Activated T-cell treated with anti-CD3 and anti-CD28 coated beads for 24 hours (primary cell): ENCODE data around the gene USP37.

Experiments used
- DNase-seq: peaks from one replicate; pipeline ENCODE4 v3.0.0-alpha.2; 2020; ENCODE audit warnings: low read depth

Gene USP37

GRCh38 chr2:218476676-218477075, 91.5 kb downstream of the USP37 start:
- no peak for DNase-seq

GRCh38 chr2:218474527-218474926, 93.6 kb downstream of the USP37 start:
- no peak for DNase-seq

- no peak for DNase-seq
Observed at GRCh38 chr2:218472988-218473387, 95.2 kb downstream of the USP37 start.

- no peak for DNase-seq
Observed at GRCh38 chr2:218471982-218472381, 96.2 kb downstream of the USP37 start.

- DNase-seq: no peak
Observed at GRCh38 chr2:218471036-218471435, 97.1 kb downstream of the USP37 start.

- no peak for DNase-seq
Observed at GRCh38 chr2:218470448-218470847, 97.7 kb downstream of the USP37 start.

- DNase-seq: no peak
Observed at GRCh38 chr2:218465987-218466633, 102.0 kb downstream of the USP37 start.

GRCh38 chr2:218458598-218458997, 109.6 kb downstream of the USP37 start:
- DNase-seq: no peak

GRCh38 chr2:218456849-218457248, 111.3 kb downstream of the USP37 start:
- DNase-seq: no peak

- no peak for DNase-seq
Observed at GRCh38 chr2:218452079-218452478, 116.1 kb downstream of the USP37 start.

- no peak for DNase-seq
Observed at GRCh38 chr2:218448934-218449333, 119.2 kb downstream of the USP37 start.

- DNase-seq: no peak
Observed at GRCh38 chr2:218447072-218447471, 121.1 kb downstream of the USP37 start.

GRCh38 chr2:218446547-218446946, 121.6 kb downstream of the USP37 start:
- no peak for DNase-seq

- DNase-seq: no peak
Observed at GRCh38 chr2:218445602-218446001, 122.5 kb downstream of the USP37 start.

GRCh38 chr2:218444692-218445357, 123.3 kb downstream of the USP37 start:
- DNase-seq: no peak

- DNase-seq: no peak
Observed at GRCh38 chr2:218438596-218438995, 129.6 kb downstream of the USP37 start.

- no peak for DNase-seq
Observed at GRCh38 chr2:218437969-218438368, 130.2 kb downstream of the USP37 start.

- DNase-seq: no peak
Observed at GRCh38 chr2:218436992-218437391, 131.2 kb downstream of the USP37 start.

GRCh38 chr2:218435003-218435982, 132.9 kb downstream of the USP37 start:
- DNase-seq: no peak

GRCh38 chr2:218434456-218434855, 133.7 kb downstream of the USP37 start:
- no peak for DNase-seq

- DNase-seq: no peak
Observed at GRCh38 chr2:218432676-218433365, 135.3 kb downstream of the USP37 start.

- no peak for DNase-seq
Observed at GRCh38 chr2:218431878-218432277, 136.3 kb downstream of the USP37 start.
